ENCODE measurements around the gene GRIK3. TPM values are rescaled to one million over a fixed set of nuclear protein-coding genes. Genes with fewer than 3 reads are reported as not detected.

The GRIK3 gene
- total and polyA plus RNA-seq, 7 donors, result 0.03 to 0.15 (median 0.04) TPM; not detected in 2

DNA sequence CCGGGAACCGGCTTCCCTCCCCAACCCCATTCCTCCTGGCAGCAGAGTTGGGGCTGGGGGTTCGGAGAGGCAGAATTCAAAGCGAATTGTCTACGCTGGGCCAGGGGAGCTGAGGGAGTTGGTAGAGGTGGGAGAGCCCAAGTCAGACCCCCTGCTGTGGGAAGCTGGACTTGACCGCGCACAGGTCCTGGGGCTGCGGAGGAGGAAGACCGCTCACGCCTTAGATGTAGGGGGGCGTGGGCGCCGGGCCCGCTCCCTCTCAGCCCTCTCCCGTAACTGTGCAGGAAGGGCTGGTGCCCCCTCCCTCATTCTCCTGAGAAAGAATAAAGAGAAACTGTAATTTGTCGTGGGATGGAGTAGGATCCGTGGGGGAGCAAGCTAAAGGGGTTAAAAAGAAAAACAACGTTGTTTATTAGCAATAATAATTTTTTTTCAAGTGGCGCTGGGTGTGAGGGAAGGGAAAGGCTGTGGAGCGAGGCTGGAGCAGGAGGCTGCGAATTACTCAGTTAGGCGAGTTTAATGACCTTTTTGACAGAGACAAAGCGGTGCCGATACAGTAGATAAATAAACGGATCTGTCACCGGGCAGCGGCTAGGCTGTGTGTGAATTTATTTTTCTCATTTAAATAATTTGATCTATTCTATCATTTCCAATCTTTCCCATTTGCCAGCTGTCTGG lies 838 bp upstream of the GRIK3 start:
- intact Hi-C loops (cut with DNase I), result no loop called here
- TF ChIP-seq, protein P1, sequence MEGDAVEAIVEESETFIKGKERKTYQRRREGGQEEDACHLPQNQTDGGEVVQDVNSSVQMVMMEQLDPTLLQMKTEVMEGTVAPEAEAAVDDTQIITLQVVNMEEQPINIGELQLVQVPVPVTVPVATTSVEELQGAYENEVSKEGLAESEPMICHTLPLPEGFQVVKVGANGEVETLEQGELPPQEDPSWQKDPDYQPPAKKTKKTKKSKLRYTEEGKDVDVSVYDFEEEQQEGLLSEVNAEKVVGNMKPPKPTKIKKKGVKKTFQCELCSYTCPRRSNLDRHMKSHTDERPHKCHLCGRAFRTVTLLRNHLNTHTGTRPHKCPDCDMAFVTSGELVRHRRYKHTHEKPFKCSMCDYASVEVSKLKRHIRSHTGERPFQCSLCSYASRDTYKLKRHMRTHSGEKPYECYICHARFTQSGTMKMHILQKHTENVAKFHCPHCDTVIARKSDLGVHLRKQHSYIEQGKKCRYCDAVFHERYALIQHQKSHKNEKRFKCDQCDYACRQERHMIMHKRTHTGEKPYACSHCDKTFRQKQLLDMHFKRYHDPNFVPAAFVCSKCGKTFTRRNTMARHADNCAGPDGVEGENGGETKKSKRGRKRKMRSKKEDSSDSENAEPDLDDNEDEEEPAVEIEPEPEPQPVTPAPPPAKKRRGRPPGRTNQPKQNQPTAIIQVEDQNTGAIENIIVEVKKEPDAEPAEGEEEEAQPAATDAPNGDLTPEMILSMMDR (IDR thresholded peaks at IDR 0.05), result no peak
- no peak overlapping the region for H3K27ac ChIP-seq
- H3K9me3 ChIP-seq, result no peaks in the 10 kb centered on the region
- no peaks in the 10 kb centered on the region for H3K36me3 ChIP-seq (ENCODE audit: insufficient read depth in 1 of 2, low read depth in 1 of 2)
- no peak overlapping the region for H3K4me3 ChIP-seq
- DNase-seq, result no peak
- no peaks in the 10 kb centered on the region for H3K4me1 ChIP-seq
- H3K27me3 ChIP-seq (ENCODE audit: insufficient read depth in 3 of 3, low read length in 2 of 3), result peaks cover 2 to 95% (median 41%) of the 10 kb centered on the region in 3 donors
- 4 to 7% (median 4%) methylated on average over 26 to 27 of the region's 27 CpGs for WGBS, 3 donors
- no peak for ATAC-seq

GRCh38 chr1:37033355-37034101 lies 787 bp downstream of the GRIK3 start:
- Histone ChIP-seq H3K27ac (no peak overlapping the region), H3K36me3 (ENCODE audit: insufficient read depth in 1 of 2, low read depth in 1 of 2) (no peaks in the 10 kb centered on the region), H3K27me3 (ENCODE audit: insufficient read depth in 3 of 3, low read length in 2 of 3) (peaks cover 2 to 92% (median 41%) of the 10 kb centered on the region in 3 donors), H3K9me3 (no peaks in the 10 kb centered on the region), H3K4me3 (no peak overlapping the region), H3K4me1 (no peaks in the 10 kb centered on the region)
- DNase-seq, result no peak
- TF ChIP-seq, protein P1 (IDR thresholded peaks at IDR 0.05), result no peak
- WGBS, 3 donors, result 1% methylated on average over 60 to 66 of the region's 66 CpGs
- intact Hi-C loops (cut with DNase I), result no loop called here
- ATAC-seq, result no peak

DNA sequence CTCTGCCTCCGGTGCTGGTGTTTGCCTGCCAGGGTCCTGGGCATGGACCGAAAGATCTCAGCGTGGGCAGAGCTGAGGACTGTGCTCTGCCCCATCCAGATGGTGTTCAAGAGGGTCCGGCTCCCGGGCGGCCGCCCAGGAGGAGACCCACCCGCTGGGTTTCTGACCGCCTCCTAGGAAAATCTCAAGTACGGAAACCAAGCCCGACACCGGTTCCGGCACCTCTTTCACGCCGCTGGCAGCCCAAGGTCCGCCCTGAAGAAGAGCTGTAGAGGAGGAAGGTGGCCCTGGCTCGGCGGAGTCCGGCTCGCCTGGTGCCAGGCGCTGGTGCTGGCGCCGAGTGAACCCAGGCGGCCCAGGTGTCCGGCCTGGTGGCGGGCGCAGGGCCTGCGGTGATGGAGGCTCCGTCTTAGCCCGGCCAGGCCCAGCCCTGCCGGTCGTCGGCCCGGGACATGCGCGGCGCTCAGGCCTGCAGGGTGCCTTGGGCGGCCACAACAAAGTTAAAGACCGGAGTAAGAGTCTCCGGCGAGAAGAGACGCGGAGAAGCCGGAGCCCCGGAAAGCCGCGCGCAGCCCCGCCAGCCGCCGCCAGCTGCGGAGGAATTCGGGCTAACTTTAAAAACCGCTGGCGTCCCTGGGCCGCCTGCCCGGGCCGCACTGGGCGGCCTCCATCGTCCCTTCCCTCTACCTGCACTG lies 1.5 kb downstream of the GRIK3 start:
- intact Hi-C loops (cut with DNase I), result no loop called here
- Histone ChIP-seq H3K27ac (no peak overlapping the region), H3K36me3 (ENCODE audit: insufficient read depth in 1 of 2, low read depth in 1 of 2) (no peaks in the 10 kb centered on the region), H3K27me3 (ENCODE audit: insufficient read depth in 3 of 3, low read length in 2 of 3) (peaks cover 2 to 90% (median 37%) of the 10 kb centered on the region in 3 donors), H3K9me3 (no peaks in the 10 kb centered on the region), H3K4me1 (no peaks in the 10 kb centered on the region), H3K4me3 (no peak overlapping the region)
- DNase-seq, result no peak
- ATAC-seq, result no peak
- TF ChIP-seq, protein P1 (IDR thresholded peaks at IDR 0.05), result no peak
- WGBS, 3 donors, result 0 to 2% (median 1%) methylated on average over 50 to 60 of the region's 60 CpGs

GRCh38 chr1:37031871-37032270 lies 2.4 kb downstream of the GRIK3 start:
- no peak overlapping the region for H3K27ac ChIP-seq
- no peaks in the 10 kb centered on the region for H3K9me3 ChIP-seq
- TF ChIP-seq, protein P1 (IDR thresholded peaks at IDR 0.05), result no peak
- H3K4me3 ChIP-seq, result no peak overlapping the region
- DNase-seq, result no peak
- H3K4me1 ChIP-seq, result no peaks in the 10 kb centered on the region
- 11 to 29% (median 23%) methylated on average over 9 of the region's 9 CpGs for WGBS, 3 donors
- intact Hi-C loops (cut with DNase I), result no loop called here
- peaks cover 2 to 85% (median 33%) of the 10 kb centered on the region in 3 donors for H3K27me3 ChIP-seq (ENCODE audit: insufficient read depth in 3 of 3, low read length in 2 of 3)
- H3K36me3 ChIP-seq (ENCODE audit: insufficient read depth in 1 of 2, low read depth in 1 of 2), result no peaks in the 10 kb centered on the region
- ATAC-seq, result no peak
